ENCODE measurements around the gene TRPM2.

The TRPM2 gene

GRCh38 chr21:44450999-44451398, 97.6 kb downstream of the TRPM2 start:
- DNase-seq: no peak

GRCh38 chr21:44453120-44453519, 99.7 kb downstream of the TRPM2 start:
- DNase-seq: no peak

- DNase-seq: no peak
These were observed 100.6 kb downstream of the TRPM2 start for GRCh38 chr21:44454058-44454457.

- DNase-seq: no peak
These were observed 101.5 kb downstream of the TRPM2 start, which contains the start of gene LRRC3 for GRCh38 chr21:44454747-44455523. TSS of gene LRRC3 (plus strand) at chr21:44455510. CDS start at chr21:44456645, 1,135 bp downstream.

GRCh38 chr21:44455524-44456213, 102.2 kb downstream of the TRPM2 start:
- no peak for DNase-seq

GRCh38 chr21:44456214-44456914, 102.9 kb downstream of the TRPM2 start:
- DNase-seq: no peak

- no peak for DNase-seq
These were observed 103.7 kb downstream of the TRPM2 start for GRCh38 chr21:44456915-44457736.

- DNase-seq: no peak
These were observed 105.7 kb downstream of the TRPM2 start for GRCh38 chr21:44458971-44459711.

- no peak for DNase-seq
These were observed 106.5 kb downstream of the TRPM2 start for GRCh38 chr21:44459712-44460440.

GRCh38 chr21:44460441-44460755, 107.0 kb downstream of the TRPM2 start:
- DNase-seq: no peak

GRCh38 chr21:44461005-44461404, 107.6 kb downstream of the TRPM2 start:
- DNase-seq: no peak

- no peak for DNase-seq
These were observed 108.1 kb downstream of the TRPM2 start for GRCh38 chr21:44461464-44462001.

- DNase-seq: no peak
These were observed 108.8 kb downstream of the TRPM2 start for GRCh38 chr21:44462086-44462833.

- DNase-seq: no peak
These were observed 109.4 kb downstream of the TRPM2 start for GRCh38 chr21:44462834-44463200.

GRCh38 chr21:44463724-44464123, 110.3 kb downstream of the TRPM2 start:
- DNase-seq: no peak

- DNase-seq: no peak
These were observed 110.9 kb downstream of the TRPM2 start for GRCh38 chr21:44464351-44464750.

GRCh38 chr21:44466351-44466954, 113.0 kb downstream of the TRPM2 start:
- DNase-seq: no peak

- DNase-seq: no peak
These were observed 113.8 kb downstream of the TRPM2 start for GRCh38 chr21:44466996-44467858.

GRCh38 chr21:44467859-44468195, 114.4 kb downstream of the TRPM2 start:
- no peak for DNase-seq
